ENCODE results near the gene HDAC2. TPM values are rescaled to one million over a fixed set of nuclear protein-coding genes. Genes with fewer than 3 reads are reported as not detected.
A peak's percentile ranks its signal among the peaks of the same experiment; 100 is the strongest.
"Not testable (repeated sequence)": the region's sequence is repeated elsewhere in the genome, so short reads cannot be mapped to it uniquely, and the experiment has no call there.

Gene HDAC2
- total RNA-seq, 1 donor from 2014 or later, result 153 TPM

DNA sequence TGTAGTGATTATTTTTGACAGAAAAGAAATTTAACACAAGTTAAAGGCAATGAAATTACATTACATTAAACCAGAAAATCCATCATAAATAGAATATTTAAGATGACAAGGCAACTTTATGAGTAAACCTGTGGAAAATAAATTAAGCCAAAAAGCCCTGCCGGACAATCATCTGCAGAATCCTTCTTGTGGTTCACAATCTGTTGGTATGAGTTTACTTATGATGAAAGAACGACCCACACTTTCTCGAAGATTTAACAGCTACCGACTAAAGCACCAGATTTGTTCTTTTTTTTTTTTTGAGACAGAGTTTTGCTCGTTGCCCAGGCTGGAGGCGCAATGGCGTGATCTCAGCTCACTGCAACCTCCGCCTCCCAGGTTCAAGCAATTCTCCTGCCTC is 21.4 kb downstream of the HDAC2 start:
- no peak for DNase-seq (ENCODE audit: extremely low spot score, unreplicated experiment)
- no peak overlapping the region for H3K4me3 Mint-ChIP-seq (ENCODE audit: unreplicated experiment)
- H3K36me3 Mint-ChIP-seq (ENCODE audit: unreplicated experiment), result peaks cover 43% of the 10 kb centered on the region
- no peak overlapping the region for H3K27ac Mint-ChIP-seq (ENCODE audit: unreplicated experiment)
- no peaks in the 10 kb centered on the region for H3K9me3 Mint-ChIP-seq (ENCODE audit: unreplicated experiment)
- H3K27me3 Mint-ChIP-seq (ENCODE audit: unreplicated experiment), result no peaks in the 10 kb centered on the region
- peaks cover 49% of the 10 kb centered on the region for H3K4me1 Mint-ChIP-seq (ENCODE audit: unreplicated experiment)
- TF ChIP-seq, protein P1, sequence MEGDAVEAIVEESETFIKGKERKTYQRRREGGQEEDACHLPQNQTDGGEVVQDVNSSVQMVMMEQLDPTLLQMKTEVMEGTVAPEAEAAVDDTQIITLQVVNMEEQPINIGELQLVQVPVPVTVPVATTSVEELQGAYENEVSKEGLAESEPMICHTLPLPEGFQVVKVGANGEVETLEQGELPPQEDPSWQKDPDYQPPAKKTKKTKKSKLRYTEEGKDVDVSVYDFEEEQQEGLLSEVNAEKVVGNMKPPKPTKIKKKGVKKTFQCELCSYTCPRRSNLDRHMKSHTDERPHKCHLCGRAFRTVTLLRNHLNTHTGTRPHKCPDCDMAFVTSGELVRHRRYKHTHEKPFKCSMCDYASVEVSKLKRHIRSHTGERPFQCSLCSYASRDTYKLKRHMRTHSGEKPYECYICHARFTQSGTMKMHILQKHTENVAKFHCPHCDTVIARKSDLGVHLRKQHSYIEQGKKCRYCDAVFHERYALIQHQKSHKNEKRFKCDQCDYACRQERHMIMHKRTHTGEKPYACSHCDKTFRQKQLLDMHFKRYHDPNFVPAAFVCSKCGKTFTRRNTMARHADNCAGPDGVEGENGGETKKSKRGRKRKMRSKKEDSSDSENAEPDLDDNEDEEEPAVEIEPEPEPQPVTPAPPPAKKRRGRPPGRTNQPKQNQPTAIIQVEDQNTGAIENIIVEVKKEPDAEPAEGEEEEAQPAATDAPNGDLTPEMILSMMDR (IDR thresholded peaks at IDR 0.05), result no peak

DNA sequence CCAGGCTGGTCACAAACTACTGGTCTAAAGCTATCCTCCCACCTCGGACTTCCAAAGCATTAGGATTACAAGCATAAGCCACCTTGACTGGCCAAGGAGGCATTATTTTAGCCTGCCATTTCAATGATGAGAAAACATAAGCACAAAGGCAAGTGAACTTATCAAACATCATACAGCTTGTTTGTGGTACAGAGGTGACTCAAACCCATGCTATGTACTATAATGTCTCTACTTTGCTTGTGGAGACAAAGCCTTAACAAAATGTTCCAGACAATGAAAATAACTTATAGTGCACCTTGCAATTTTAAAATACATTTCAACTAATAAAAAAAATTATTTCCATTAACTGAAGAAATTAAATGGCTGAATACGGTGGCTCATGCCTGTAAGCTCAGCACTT is 26.2 kb downstream of the HDAC2 start:
- DNase-seq (ENCODE audit: extremely low spot score, unreplicated experiment), result no peak
- Mint-ChIP-seq H3K36me3 (ENCODE audit: unreplicated experiment) (peaks cover 55% of the 10 kb centered on the region), H3K27ac (ENCODE audit: unreplicated experiment) (no peak overlapping the region), H3K27me3 (ENCODE audit: unreplicated experiment) (no peaks in the 10 kb centered on the region), H3K4me1 (ENCODE audit: unreplicated experiment) (peaks cover 30% of the 10 kb centered on the region), H3K9me3 (ENCODE audit: unreplicated experiment) (no peaks in the 10 kb centered on the region), H3K4me3 (ENCODE audit: unreplicated experiment) (no peak overlapping the region)
- TF ChIP-seq, protein P1 (IDR thresholded peaks at IDR 0.05), result no peak

DNA sequence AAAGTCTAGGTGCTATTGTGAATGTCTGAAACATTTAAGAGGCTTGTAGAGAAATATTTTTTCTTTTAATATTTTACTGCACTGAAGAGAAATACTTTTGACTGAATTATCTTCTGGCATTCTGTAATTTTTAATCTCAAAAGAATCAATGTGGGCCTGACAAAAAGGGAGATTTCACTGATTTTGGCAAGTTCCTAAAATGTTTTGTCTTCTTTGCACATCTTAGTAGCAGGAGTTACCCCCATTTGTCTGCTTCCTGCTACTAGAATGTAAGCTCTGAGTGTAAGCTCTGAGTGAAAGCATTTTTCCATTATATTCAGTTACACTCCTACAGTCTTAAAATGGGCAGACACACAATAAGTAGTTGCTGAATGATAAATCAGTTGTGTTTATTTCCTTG is 31.1 kb downstream of the HDAC2 start:
- DNase-seq (ENCODE audit: extremely low spot score, unreplicated experiment), result no peak
- peaks cover 22% of the 10 kb centered on the region for H3K4me1 Mint-ChIP-seq (ENCODE audit: unreplicated experiment)
- H3K27ac Mint-ChIP-seq (ENCODE audit: unreplicated experiment), result no peak overlapping the region
- H3K9me3 Mint-ChIP-seq (ENCODE audit: unreplicated experiment), result no peaks in the 10 kb centered on the region
- H3K36me3 Mint-ChIP-seq (ENCODE audit: unreplicated experiment), result peaks cover 56% of the 10 kb centered on the region
- no peak overlapping the region for H3K4me3 Mint-ChIP-seq (ENCODE audit: unreplicated experiment)
- H3K27me3 Mint-ChIP-seq (ENCODE audit: unreplicated experiment), result no peaks in the 10 kb centered on the region
- TF ChIP-seq, protein P1 (IDR thresholded peaks at IDR 0.05), result no peak

DNA sequence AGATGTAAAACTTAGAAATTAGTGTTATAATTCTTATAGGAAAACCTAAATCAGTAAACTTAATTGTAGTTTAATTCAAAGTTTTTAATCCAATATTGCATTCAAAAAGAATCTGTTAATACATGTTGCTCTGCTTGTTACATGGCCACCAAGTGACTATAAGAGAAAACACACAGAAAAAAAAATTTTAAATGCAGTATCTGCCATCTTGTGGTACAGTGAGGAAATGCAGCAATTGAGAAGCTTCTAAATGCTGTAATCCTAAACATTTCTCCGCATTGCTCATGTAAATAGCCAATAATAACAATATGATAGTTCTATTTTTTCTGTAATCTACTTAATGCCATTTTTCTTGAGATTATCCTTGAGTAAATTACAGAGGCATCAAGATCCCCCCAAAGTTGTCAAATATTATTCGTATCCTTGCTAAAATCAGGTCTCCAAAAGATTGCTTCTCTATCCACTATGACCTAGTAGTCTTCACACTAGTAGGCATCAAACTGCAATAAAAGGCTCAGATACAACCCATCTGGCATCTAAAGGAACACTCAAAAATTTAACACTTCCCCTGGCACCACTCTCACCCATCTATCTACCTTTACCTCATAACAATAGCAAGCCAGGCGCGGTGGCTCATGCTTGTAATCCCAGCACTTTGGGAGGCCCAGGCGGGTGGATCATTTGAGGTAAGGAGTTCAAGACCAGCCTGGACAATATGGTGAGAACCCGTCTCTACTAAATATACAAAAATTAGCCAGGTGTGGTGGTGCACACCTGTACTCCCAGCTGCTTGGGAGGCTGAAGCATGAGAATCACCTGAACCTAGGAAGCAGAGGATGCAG is 34.6 kb downstream of the HDAC2 start:
- DNase-seq (ENCODE audit: extremely low spot score, unreplicated experiment), result no peak
- Mint-ChIP-seq H3K27me3 (ENCODE audit: unreplicated experiment) (no peaks in the 10 kb centered on the region), H3K4me1 (ENCODE audit: unreplicated experiment) (peaks cover 27% of the 10 kb centered on the region), H3K27ac (ENCODE audit: unreplicated experiment) (peak overlapping the region; percentile 49), H3K36me3 (ENCODE audit: unreplicated experiment) (peaks cover 56% of the 10 kb centered on the region), H3K4me3 (ENCODE audit: unreplicated experiment) (no peak overlapping the region), H3K9me3 (ENCODE audit: unreplicated experiment) (peaks cover 5% of the 10 kb centered on the region)
- TF ChIP-seq, protein P1 (IDR thresholded peaks at IDR 0.05), result peak; percentile 83

DNA sequence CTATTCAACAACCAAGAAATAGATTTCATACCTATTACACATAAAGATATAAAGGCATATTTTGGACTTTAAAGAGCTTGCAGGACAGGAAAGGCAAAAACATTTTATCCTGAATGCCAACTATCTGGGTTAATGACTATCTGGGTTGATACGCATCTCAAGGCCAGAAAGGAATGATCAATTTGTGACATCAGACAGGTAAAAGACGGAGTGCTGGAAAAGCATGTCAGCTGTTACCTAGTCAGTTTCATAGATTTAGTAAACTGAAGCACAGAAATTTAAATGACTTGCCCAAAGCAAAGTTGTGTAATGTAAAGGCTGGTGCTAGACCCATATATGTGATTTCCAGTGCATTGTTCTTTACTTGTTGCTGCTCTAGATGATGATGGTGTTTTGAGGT is 36.8 kb downstream of the HDAC2 start:
- TF ChIP-seq, protein P1 (IDR thresholded peaks at IDR 0.05), result no peak
- Mint-ChIP-seq H3K27me3 (ENCODE audit: unreplicated experiment) (no peaks in the 10 kb centered on the region), H3K4me3 (ENCODE audit: unreplicated experiment) (no peak overlapping the region), H3K27ac (ENCODE audit: unreplicated experiment) (no peak overlapping the region), H3K36me3 (ENCODE audit: unreplicated experiment) (peaks cover 52% of the 10 kb centered on the region), H3K4me1 (ENCODE audit: unreplicated experiment) (peaks cover 19% of the 10 kb centered on the region), H3K9me3 (ENCODE audit: unreplicated experiment) (peaks cover 18% of the 10 kb centered on the region)
- DNase-seq (ENCODE audit: extremely low spot score, unreplicated experiment), result no peak

DNA sequence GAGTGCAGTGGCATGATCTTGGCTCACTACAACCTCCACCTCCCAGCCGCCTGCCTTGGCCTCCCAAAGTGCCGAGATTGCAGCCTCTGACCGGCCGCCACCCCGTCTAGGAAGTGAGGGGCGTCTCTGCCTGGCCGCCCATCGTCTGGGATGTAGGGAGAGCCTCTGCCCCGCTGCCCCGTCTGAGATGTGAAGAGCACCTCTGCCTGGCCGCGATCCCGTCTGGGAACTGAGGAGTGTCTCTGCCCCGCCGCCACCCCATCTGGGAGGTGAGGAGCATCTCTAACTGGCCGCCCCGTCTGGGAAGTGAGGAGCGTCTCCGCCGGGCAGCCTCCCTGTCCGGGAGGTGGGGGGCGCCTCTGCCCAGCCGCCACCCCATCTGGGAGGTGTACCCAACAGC is 39.0 kb downstream of the HDAC2 start:
- not testable (repeated sequence) for H3K27ac Mint-ChIP-seq (ENCODE audit: unreplicated experiment); H3K4me3 Mint-ChIP-seq (ENCODE audit: unreplicated experiment); DNase-seq (ENCODE audit: extremely low spot score, unreplicated experiment); H3K27me3 Mint-ChIP-seq (ENCODE audit: unreplicated experiment)
- H3K9me3 Mint-ChIP-seq (ENCODE audit: unreplicated experiment), result peaks cover 26% of the 10 kb centered on the region
- peaks cover 46% of the 10 kb centered on the region for H3K36me3 Mint-ChIP-seq (ENCODE audit: unreplicated experiment)
- peaks cover 22% of the 10 kb centered on the region for H3K4me1 Mint-ChIP-seq (ENCODE audit: unreplicated experiment)

All from osteocyte (in vitro differentiated cells).